ENCODE data around the gene SYT7.

DNA sequence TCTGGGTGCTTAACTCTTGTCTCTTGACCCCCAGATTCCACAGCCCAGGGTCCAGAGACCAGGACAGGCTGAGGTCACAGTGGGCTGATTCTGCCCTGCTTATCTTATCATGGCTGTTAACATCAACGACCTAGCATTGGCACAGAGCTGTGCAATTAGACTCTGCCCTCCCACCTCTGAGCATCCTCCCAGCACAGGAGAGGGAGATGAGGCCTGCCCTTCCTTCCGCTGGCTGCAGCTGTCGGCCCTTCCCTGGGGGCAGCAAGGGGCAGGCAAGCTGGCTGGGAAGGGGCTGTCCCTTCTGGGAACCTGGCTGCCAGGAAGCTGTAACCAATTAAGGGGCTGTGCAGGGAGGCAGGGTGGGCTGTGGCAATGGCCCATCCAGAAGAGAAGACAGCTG is 49.8 kb downstream of the SYT7 start:
- TF ChIP-seq EP300 (IDR thresholded peaks at IDR 0.05) = no peak
- TF ChIP-seq, protein P1, sequence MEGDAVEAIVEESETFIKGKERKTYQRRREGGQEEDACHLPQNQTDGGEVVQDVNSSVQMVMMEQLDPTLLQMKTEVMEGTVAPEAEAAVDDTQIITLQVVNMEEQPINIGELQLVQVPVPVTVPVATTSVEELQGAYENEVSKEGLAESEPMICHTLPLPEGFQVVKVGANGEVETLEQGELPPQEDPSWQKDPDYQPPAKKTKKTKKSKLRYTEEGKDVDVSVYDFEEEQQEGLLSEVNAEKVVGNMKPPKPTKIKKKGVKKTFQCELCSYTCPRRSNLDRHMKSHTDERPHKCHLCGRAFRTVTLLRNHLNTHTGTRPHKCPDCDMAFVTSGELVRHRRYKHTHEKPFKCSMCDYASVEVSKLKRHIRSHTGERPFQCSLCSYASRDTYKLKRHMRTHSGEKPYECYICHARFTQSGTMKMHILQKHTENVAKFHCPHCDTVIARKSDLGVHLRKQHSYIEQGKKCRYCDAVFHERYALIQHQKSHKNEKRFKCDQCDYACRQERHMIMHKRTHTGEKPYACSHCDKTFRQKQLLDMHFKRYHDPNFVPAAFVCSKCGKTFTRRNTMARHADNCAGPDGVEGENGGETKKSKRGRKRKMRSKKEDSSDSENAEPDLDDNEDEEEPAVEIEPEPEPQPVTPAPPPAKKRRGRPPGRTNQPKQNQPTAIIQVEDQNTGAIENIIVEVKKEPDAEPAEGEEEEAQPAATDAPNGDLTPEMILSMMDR (IDR thresholded peaks at IDR 0.05) = no peak
- TF ChIP-seq POLR2A (IDR thresholded peaks at IDR 0.05) = no peak
